NT2/D1 (cell line): ENCODE measurements around the gene PPWD1.

ENCODE experiments used
- YY1 ChIP-seq: IDR thresholded peaks from 2 replicates; pipeline ENCODE4 v1.6.1; 2011; ENCODE audit not compliant: insufficient read length, insufficient read depth
- ZNF274 ChIP-seq: IDR thresholded peaks from 2 replicates; pipeline ENCODE4 v1.6.1; 2011; ENCODE audit warnings: mild to moderate bottlenecking, low read depth, low read length

GRCh38 chr5:65611524-65611923, 48.4 kb downstream of the PPWD1 start:
- no peak for TF ChIP-seq YY1
- no peak for TF ChIP-seq ZNF274
